ENCODE measurements around the gene NEIL3. TPM values are rescaled to one million over a fixed set of nuclear protein-coding genes. Genes with fewer than 3 reads are reported as not detected.

The NEIL3 gene
- total and polyA plus RNA-seq, 2 of the 8 experiments (the other 6 are each of a cell fraction or from before 2014, with no cell fraction given) = 5.5 to 11.0 TPM

- Histone ChIP-seq H4K91ac (replicated peaks; ENCODE audit: insufficient read length, low read length) (no peak overlapping the region), H3K27me3 (replicated peaks in 1 of 4; ENCODE audit: control insufficient read depth in 3 of 4, extremely low read depth in 1 of 4, insufficient read depth in 3 of 4, low read length in 3 of 4) (no peaks in the 10 kb centered on the region), H3K79me1 (ENCODE audit: low read depth, low read length) (no peaks in the 10 kb centered on the region), H3K9me3 (ENCODE audit: insufficient read depth in 2 of 2, low read depth in 1 of 2, low read length in 1 of 2) (no peaks in the 10 kb centered on the region), H2BK12ac (ENCODE audit: low read depth, low read length) (no peak overlapping the region), H4K20me1 (replicated peaks in 1 of 2; ENCODE audit: control insufficient read depth in 1 of 2, insufficient read depth in 2 of 2, low read length in 2 of 2) (no peaks in the 10 kb centered on the region), H2BK5ac (ENCODE audit: low read depth, low read length) (no peak overlapping the region), H3K18ac (ENCODE audit: extremely low read depth, low read length) (no peak overlapping the region), H3K79me2 (ENCODE audit: control insufficient read depth in 1 of 2, insufficient read depth in 2 of 2, low read length in 2 of 2) (peaks cover 0 to 3% of the 10 kb centered on the region in 2 experiments; a peak in 1 of 4 replicates), H3K4me3 (ENCODE audit: extremely low read depth in 1 of 4, insufficient read depth in 2 of 4, low read depth in 3 of 4, low read length in 4 of 4) (no peak overlapping the region), H3K56ac (replicated peaks; ENCODE audit: insufficient read length, low read depth, low read length) (no peak overlapping the region), H2AK5ac (ENCODE audit: low read depth, low read length) (no peak overlapping the region), H3K4ac (replicated peaks; ENCODE audit: insufficient read length, low read depth, low read length) (no peak overlapping the region), H3K23me2 (ENCODE audit: low read depth, low read length) (no peaks in the 10 kb centered on the region), H3K23ac (ENCODE audit: insufficient read length) (no peak overlapping the region), H3K4me2 (ENCODE audit: insufficient read depth in 1 of 2, low read depth in 2 of 2, low read length in 2 of 2) (no peak overlapping the region), H4K8ac (ENCODE audit: extremely low read depth, insufficient read depth, low read length) (no peak overlapping the region), H2BK15ac (ENCODE audit: low read length) (no peak overlapping the region), H3K4me1 (replicated peaks in 1 of 4; ENCODE audit: control insufficient read depth in 3 of 4, insufficient read depth in 4 of 4, low read length in 3 of 4) (no peaks in the 10 kb centered on the region), H2BK20ac (ENCODE audit: low read length) (no peak overlapping the region), H3K9ac (replicated peaks in 1 of 4; ENCODE audit: extremely low read depth in 1 of 4, low read depth in 3 of 4, low read length in 3 of 4) (no peak overlapping the region), H3K36me3 (ENCODE audit: control insufficient read depth in 2 of 4, insufficient read depth in 4 of 4, low read length in 3 of 4) (no peaks in the 10 kb centered on the region), H2BK120ac (replicated peaks; ENCODE audit: low read depth, low read length) (no peak overlapping the region), H2AFZ (ENCODE audit: low read length) (no peak overlapping the region), H3K14ac (ENCODE audit: insufficient read length) (no peak overlapping the region), H4K5ac (ENCODE audit: insufficient read length, low read depth, low read length) (no peak overlapping the region), H3K27ac (ENCODE audit: low read depth, low read length) (no peak overlapping the region)
- ChIA-PET CTCF (ENCODE audit: partially characterized antibody) (interaction anchor here (0.7 kb wide), 1 partner anchor 956 kb away, joined by 3 read pairs; no protein-coding TSS in a partner anchor), POLR2A (ENCODE audit: partially characterized antibody) (no interaction called here)
- WGBS, 2 experiments (ENCODE audit: extremely low coverage in 1 of 2, insufficient coverage in 1 of 2, insufficient read length in 1 of 2, insufficient replicate concordance in 2 of 2, low coverage in 1 of 2, low lambda C conversion rate in 2 of 2, missing lambda C conversion rate in 1 of 2) = 92% methylated on average over 4 of the region's 4 CpGs; no CpG with 5 or more reads in 1 of the 2 experiments
- no peak for FAIRE-seq
- DNase-seq (ENCODE audit: low read depth in 1 of 2, low spot score in 2 of 2) = no peak
- TF ChIP-seq BCL11A (IDR thresholded peaks at IDR 0.05; ENCODE audit: low read depth in 2 of 2, low read length in 2 of 2) (no peak), SP1 (IDR thresholded peaks at IDR 0.05; ENCODE audit: low read depth, low read length) (no peak), SUZ12 (IDR thresholded peaks at IDR 0.05; ENCODE audit: low read length) (no peak), CREB1 (IDR thresholded peaks at IDR 0.05) (no peak), CBX5 (IDR thresholded peaks at IDR 0.05; ENCODE audit: low read depth, low read length) (no peak), MAX (IDR thresholded peaks at IDR 0.05) (no peak), BRCA1 (IDR thresholded peaks at IDR 0.05; ENCODE audit: low read depth, low read length) (no peak), ATF2 (IDR thresholded peaks at IDR 0.05; ENCODE audit: low read length) (no peak)
These were observed 6.2 kb downstream of the NEIL3 start for GRCh38 chr4:177315767-177316464.

Measured in H1 (cell line).